Neural crest cell (in vitro differentiated cells): ENCODE data around the gene SPHK2. TPM values are rescaled to one million over a fixed set of nuclear protein-coding genes. Genes with fewer than 3 reads are reported as not detected.
A peak's percentile ranks its signal among the peaks of the same experiment; 100 is the strongest.

Experiments
- DNase-seq: peaks from one replicate; pipeline ENCODE4 v3.0.0; 2021; ENCODE audit warnings: low read depth, mixed read lengths, low spot score
- H3K27ac Mint-ChIP-seq: one replicate; pipeline ENCODE4 v1.8.0; 2021; ENCODE audit warnings: mild to moderate bottlenecking, mixed read lengths; ENCODE audit not compliant: unreplicated experiment
- H3K27me3 Mint-ChIP-seq: 2 replicates; pipeline ENCODE4 v1.8.0; 2021; ENCODE audit warnings: low read depth, mild to moderate bottlenecking, mixed read lengths
- H3K36me3 Mint-ChIP-seq: 2 replicates; pipeline ENCODE4 v1.8.0; 2021; ENCODE audit warnings: low read depth, mild to moderate bottlenecking, mixed read lengths
- H3K4me1 Mint-ChIP-seq: 2 replicates; pipeline ENCODE4 v1.8.0; 2021; ENCODE audit warnings: mixed read lengths
- H3K4me3 Mint-ChIP-seq: one replicate; pipeline ENCODE4 v1.8.0; 2021; ENCODE audit warnings: mild to moderate bottlenecking, mixed read lengths
- H3K9me3 Mint-ChIP-seq: 2 replicates; pipeline ENCODE4 v1.8.0; 2021; ENCODE audit warnings: mixed read lengths
- CTCF ChIP-seq: fragments of 200-600 bp; sonication (generic); conservative IDR thresholded peaks from 2 replicates; pipeline ENCODE4 v1.5.0; 2021; ENCODE audit warnings: antibody characterized with exemption, mild to moderate bottlenecking
- total RNA-seq: library from RNA; stranded (reverse); gene quantifications from 2 replicates; pipeline ENCODE4 v1.2.1, GENCODE V29; 2021

SPHK2 gene
- total RNA-seq, 1 donor from 2014 or later = 50.3 TPM

- Mint-ChIP-seq H3K4me3 (peak overlapping the region; percentile 83), H3K36me3 (peaks cover 2% of the 10 kb centered on the region), H3K4me1 (peaks cover 42% of the 10 kb centered on the region), H3K27ac (no peak overlapping the region), H3K27me3 (peaks cover 53% of the 10 kb centered on the region), H3K9me3 (peaks cover 4% of the 10 kb centered on the region)
- no peak for DNase-seq
- no peak for TF ChIP-seq CTCF
Measured at GRCh38 chr19:48635966-48636858, 16.9 kb downstream of the SPHK2 start.

- no peak for DNase-seq
- Mint-ChIP-seq H3K4me1 (peaks cover 36% of the 10 kb centered on the region), H3K9me3 (peaks cover 4% of the 10 kb centered on the region), H3K4me3 (peak within 1 kb of the TSS; percentile 85), H3K27me3 (peaks cover 52% of the 10 kb centered on the region), H3K36me3 (peaks cover 2% of the 10 kb centered on the region), H3K27ac (peak within 1 kb of the TSS; percentile 93)
- TF ChIP-seq CTCF = no peak
Measured at GRCh38 chr19:48636859-48637448, 17.6 kb downstream of the SPHK2 start, which contains the start of gene DBP. TSS of gene DBP (minus strand) at chr19:48637379. CDS start at chr19:48636994, 385 bp downstream.

- peak overlapping the region; percentile 85 for H3K4me3 Mint-ChIP-seq
- H3K27ac Mint-ChIP-seq = peak overlapping the region; percentile 93
- peaks cover 33% of the 10 kb centered on the region for H3K4me1 Mint-ChIP-seq
- peak; percentile 92 for DNase-seq
- peaks cover 53% of the 10 kb centered on the region for H3K27me3 Mint-ChIP-seq
- TF ChIP-seq CTCF = no peak
- peaks cover 4% of the 10 kb centered on the region for H3K9me3 Mint-ChIP-seq
- H3K36me3 Mint-ChIP-seq = peaks cover 2% of the 10 kb centered on the region
Measured at GRCh38 chr19:48637449-48637947, 18.2 kb downstream of the SPHK2 start.

GRCh38 chr19:48637948-48638830, 18.9 kb downstream of the SPHK2 start:
- Mint-ChIP-seq H3K36me3 (peaks cover 2% of the 10 kb centered on the region), H3K4me1 (peaks cover 31% of the 10 kb centered on the region), H3K4me3 (peak overlapping the region; percentile 85), H3K9me3 (peaks cover 4% of the 10 kb centered on the region), H3K27me3 (peaks cover 55% of the 10 kb centered on the region), H3K27ac (peak overlapping the region; percentile 93)
- no peak for TF ChIP-seq CTCF
- peak; percentile 59 for DNase-seq

GRCh38 chr19:48638831-48639381, 19.6 kb downstream of the SPHK2 start:
- DNase-seq = no peak
- H3K36me3 Mint-ChIP-seq = peaks cover 2% of the 10 kb centered on the region
- peaks cover 55% of the 10 kb centered on the region for H3K27me3 Mint-ChIP-seq
- TF ChIP-seq CTCF = no peak
- H3K4me1 Mint-ChIP-seq = peaks cover 31% of the 10 kb centered on the region
- H3K4me3 Mint-ChIP-seq = peak overlapping the region; percentile 85
- H3K27ac Mint-ChIP-seq = no peak overlapping the region
- peaks cover 4% of the 10 kb centered on the region for H3K9me3 Mint-ChIP-seq
